Measurements from ENCODE around the gene UTF1. TPM values are rescaled to one million over a fixed set of nuclear protein-coding genes. Genes with fewer than 3 reads are reported as not detected.

The UTF1 gene
- total and polyA plus RNA-seq, 2 of the 8 experiments (the other 6 are each of a cell fraction or from before 2014, with no cell fraction given), result 0.47 to 21.8 TPM

DNA sequence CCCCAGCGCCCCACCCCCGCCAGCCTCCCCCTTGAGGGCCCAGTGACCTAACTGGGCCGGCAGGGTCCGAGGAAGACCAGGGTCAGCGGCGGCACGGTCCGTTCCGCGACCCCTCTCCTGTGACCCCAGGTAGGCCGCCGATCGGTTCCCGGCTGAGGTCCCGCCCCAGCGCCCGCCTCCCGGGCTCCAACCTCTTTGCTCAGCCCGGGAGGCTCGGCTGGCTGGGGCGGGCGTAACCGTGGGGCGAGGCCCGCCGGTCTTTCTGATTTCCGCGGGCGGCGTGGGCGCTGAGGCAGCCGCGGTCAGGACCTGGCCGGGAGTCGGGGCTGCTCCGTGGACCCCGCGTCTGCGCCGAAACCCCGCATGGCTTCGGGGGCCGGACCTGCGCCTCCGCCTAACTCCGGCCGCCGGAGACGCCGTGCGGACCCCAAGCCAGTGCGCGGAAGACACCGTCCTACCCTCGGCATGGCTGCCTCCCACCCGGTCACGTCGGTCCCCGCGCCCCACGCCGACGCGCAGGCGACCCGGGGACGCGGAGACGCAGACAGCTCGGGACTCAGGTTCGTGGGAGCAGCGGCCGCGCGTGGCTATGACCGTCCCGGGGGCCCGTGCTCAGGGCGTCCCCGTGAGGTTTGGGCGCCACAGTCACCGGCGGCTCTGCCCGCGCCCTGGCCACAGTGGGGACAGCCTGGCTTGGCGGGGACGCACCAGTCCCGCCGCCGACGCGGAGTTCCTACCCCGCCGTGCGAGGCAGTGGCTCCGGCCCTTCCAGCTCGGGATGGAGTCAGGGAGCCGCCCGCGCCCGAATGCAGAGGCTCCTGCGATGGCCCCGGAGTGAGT lies 6.6 kb downstream of the UTF1 start:
- CTCF ChIA-PET (ENCODE audit: partially characterized antibody), result no interaction called here

More for the DNA sequence above, 6.6 kb downstream of the UTF1 start:
- TF ChIP-seq SUZ12 (IDR thresholded peaks at IDR 0.05; ENCODE audit: low read length) (peak; percentile 92), CHD2 (IDR thresholded peaks at IDR 0.05; ENCODE audit: low read length) (no peak), BACH1 (IDR thresholded peaks at IDR 0.05; ENCODE audit: low read length) (0 out of 2 replicates have a peak, but pooled peaks have one; percentile 10), EZH2 (IDR thresholded peaks at IDR 0.05; ENCODE audit: low read depth, low read length, severe bottlenecking) (peak; percentile 94), CEBPB (IDR thresholded peaks at IDR 0.05; ENCODE audit: low read depth, low read length) (no peak), KDM4A (IDR thresholded peaks at IDR 0.05; ENCODE audit: low read depth, low read length, severe bottlenecking) (peak; percentile 36)
- no peak for DNase-seq (ENCODE audit: low read depth in 1 of 2, low spot score in 2 of 2)
- Histone ChIP-seq H3K27ac (ENCODE audit: low read depth, low read length) (no peak overlapping the region), H3K56ac (replicated peaks; ENCODE audit: insufficient read length, low read depth, low read length) (no peak overlapping the region), H2BK20ac (ENCODE audit: low read length) (no peak overlapping the region; the same call in 1 of the 2 replicates), H2BK15ac (ENCODE audit: low read length) (no peak overlapping the region), H3K36me3 (ENCODE audit: control insufficient read depth in 2 of 4, insufficient read depth in 4 of 4, low read length in 3 of 4) (peaks cover 0 to 5% (median 2%) of the 10 kb centered on the region in 4 experiments; a peak in 2 of 8 replicates), H3K18ac (ENCODE audit: extremely low read depth, low read length) (peak overlapping the region; percentile 71), H3K9ac (replicated peaks in 1 of 4; ENCODE audit: extremely low read depth in 1 of 4, low read depth in 3 of 4, low read length in 3 of 4) (no peak overlapping the region; a peak in 1 of 7 replicates), H3K14ac (ENCODE audit: insufficient read length) (no peak overlapping the region), H3K23ac (ENCODE audit: insufficient read length) (no peak overlapping the region), H2BK120ac (replicated peaks; ENCODE audit: low read depth, low read length) (no peak overlapping the region), H4K8ac (ENCODE audit: extremely low read depth, insufficient read depth, low read length) (peak overlapping the region; percentile 74), H4K91ac (replicated peaks; ENCODE audit: insufficient read length, low read length) (peak overlapping the region; percentile 85), H3K9me3 (ENCODE audit: insufficient read depth in 2 of 2, low read depth in 1 of 2, low read length in 1 of 2) (peaks cover 0 to 2% of the 10 kb centered on the region in 2 experiments; a peak in 1 of 4 replicates), H3K79me2 (ENCODE audit: control insufficient read depth in 1 of 2, insufficient read depth in 2 of 2, low read length in 2 of 2) (no peaks in the 10 kb centered on the region), H3K79me1 (ENCODE audit: low read depth, low read length) (peaks cover 2% of the 10 kb centered on the region; the same call in 1 of the 2 replicates), H2BK5ac (ENCODE audit: low read depth, low read length) (no peak overlapping the region), H2AK5ac (ENCODE audit: low read depth, low read length) (no peak overlapping the region), H2AFZ (ENCODE audit: low read length) (no peak overlapping the region), H3K27me3 (replicated peaks in 1 of 4; ENCODE audit: control insufficient read depth in 3 of 4, extremely low read depth in 1 of 4, insufficient read depth in 3 of 4, low read length in 3 of 4) (peaks cover 23 to 49% (median 45%) of the 10 kb centered on the region in 4 experiments), H3K4me2 (ENCODE audit: insufficient read depth in 1 of 2, low read depth in 2 of 2, low read length in 2 of 2) (peak overlapping the region; percentile 91 to 92), H4K5ac (ENCODE audit: insufficient read length, low read depth, low read length) (no peak overlapping the region), H3K4me3 (ENCODE audit: extremely low read depth in 1 of 4, insufficient read depth in 2 of 4, low read depth in 3 of 4, low read length in 4 of 4) (peak overlapping the region; percentile 40 to 62 (median 50)), H2BK12ac (ENCODE audit: low read depth, low read length) (peak overlapping the region; percentile 75; the same call in 1 of the 2 replicates), H3K4me1 (replicated peaks in 1 of 4; ENCODE audit: control insufficient read depth in 3 of 4, insufficient read depth in 4 of 4, low read length in 3 of 4) (peaks cover 3 to 35% (median 17%) of the 10 kb centered on the region in 4 experiments), H4K20me1 (replicated peaks in 1 of 2; ENCODE audit: control insufficient read depth in 1 of 2, insufficient read depth in 2 of 2, low read length in 2 of 2) (no peaks in the 10 kb centered on the region), H3K4ac (replicated peaks; ENCODE audit: insufficient read length, low read depth, low read length) (peak overlapping the region; percentile 32), H3K23me2 (ENCODE audit: low read depth, low read length) (peaks cover 12% of the 10 kb centered on the region; the same call in 1 of the 2 replicates)
- WGBS, 2 experiments (ENCODE audit: extremely low coverage in 1 of 2, insufficient coverage in 1 of 2, insufficient read length in 1 of 2, insufficient replicate concordance in 2 of 2, low coverage in 1 of 2, low lambda C conversion rate in 2 of 2, missing lambda C conversion rate in 1 of 2), result 4% methylated on average over 24 of the region's 103 CpGs; no CpG with 5 or more reads in 1 of the 2 experiments
- POLR2A ChIA-PET (ENCODE audit: partially characterized antibody), result interaction anchor here (1.0 kb wide), 1 partner anchor 9 kb away, joined by 3 read pairs; no protein-coding TSS in a partner anchor
- no peak for FAIRE-seq
